Measurements from ENCODE around the gene OPA1.

DNA sequence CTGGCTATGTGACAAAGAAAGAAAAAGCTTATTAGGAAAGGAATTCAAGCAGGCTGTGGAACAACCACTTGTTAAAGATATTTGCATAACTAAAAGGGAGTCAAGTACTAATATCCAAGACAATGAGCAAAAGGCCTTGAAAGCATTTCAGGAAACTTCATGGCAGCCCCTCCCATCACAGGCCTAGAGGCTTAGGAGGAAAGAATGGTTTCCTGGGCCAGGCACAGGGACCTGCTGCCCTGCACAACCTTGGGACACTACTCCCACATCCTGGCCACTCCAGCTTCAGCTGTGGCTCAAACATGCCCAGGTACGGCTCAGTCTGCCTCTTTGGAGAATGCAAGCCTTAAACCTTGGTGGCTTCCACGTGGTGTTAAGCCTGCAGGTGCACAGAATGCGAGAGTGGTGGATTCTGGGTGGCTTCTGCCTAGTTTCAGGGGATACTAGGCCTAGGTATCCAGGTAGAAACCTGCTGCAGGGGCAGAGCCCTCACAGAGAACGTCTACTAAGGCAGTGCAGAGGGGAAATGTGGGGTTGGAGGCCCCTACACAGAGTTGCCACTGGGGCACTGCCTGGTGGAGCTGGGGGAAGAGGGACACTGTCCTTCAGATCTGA, 121.6 kb downstream of the OPA1 start:
- TF ChIP-seq, protein P1, sequence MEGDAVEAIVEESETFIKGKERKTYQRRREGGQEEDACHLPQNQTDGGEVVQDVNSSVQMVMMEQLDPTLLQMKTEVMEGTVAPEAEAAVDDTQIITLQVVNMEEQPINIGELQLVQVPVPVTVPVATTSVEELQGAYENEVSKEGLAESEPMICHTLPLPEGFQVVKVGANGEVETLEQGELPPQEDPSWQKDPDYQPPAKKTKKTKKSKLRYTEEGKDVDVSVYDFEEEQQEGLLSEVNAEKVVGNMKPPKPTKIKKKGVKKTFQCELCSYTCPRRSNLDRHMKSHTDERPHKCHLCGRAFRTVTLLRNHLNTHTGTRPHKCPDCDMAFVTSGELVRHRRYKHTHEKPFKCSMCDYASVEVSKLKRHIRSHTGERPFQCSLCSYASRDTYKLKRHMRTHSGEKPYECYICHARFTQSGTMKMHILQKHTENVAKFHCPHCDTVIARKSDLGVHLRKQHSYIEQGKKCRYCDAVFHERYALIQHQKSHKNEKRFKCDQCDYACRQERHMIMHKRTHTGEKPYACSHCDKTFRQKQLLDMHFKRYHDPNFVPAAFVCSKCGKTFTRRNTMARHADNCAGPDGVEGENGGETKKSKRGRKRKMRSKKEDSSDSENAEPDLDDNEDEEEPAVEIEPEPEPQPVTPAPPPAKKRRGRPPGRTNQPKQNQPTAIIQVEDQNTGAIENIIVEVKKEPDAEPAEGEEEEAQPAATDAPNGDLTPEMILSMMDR (IDR thresholded peaks at IDR 0.05): no peak
- no peak for TF ChIP-seq POLR2AphosphoS5 (IDR thresholded peaks at IDR 0.05)
- TF ChIP-seq POLR2A (IDR thresholded peaks at IDR 0.05; ENCODE audit: low read depth): no peak
